Hematopoietic multipotent progenitor cell treated with erythropoietin and hydrocortisone succinate and interleukin-3 and kit ligand, for 8 days (in vitro differentiated cells): Measurements from ENCODE around the gene LAG3.

Source experiments
- DNase-seq: peaks from one replicate; pipeline ENCODE4 v3.0.0-alpha.2; 2015

LAG3 gene

DNA sequence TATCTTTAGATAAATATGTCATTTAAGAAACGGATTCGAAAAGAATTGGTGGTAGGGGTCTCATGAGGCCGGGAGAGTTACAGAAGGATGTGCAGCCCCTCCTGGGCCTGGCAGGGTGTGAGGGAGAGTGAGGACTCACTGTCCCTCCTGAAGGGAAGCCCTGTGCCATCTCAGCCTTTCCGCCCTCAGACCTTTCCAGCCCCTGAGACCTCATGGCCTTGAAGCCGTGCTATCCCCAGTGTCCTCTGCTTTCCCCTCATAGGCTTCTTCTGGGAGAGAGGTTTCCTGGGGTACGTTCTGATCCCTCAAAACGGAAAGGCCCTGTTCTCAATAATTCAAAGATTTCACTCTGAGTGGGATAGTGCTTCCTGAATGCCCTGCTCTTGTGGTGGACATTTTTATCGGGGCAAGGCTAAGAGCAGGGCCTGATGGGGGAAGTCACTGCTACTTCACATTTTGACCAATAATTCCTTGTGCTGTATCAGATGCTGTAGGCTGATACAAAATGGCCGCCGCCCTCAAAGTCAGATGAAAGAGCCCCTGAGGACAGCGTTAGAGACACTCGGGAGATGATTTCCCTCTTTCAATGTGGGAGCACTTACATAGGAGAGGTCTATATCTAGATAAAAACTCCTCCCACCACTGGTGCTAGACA lies 18.3 kb downstream of the LAG3 start:
- DNase-seq = no peak

DNA sequence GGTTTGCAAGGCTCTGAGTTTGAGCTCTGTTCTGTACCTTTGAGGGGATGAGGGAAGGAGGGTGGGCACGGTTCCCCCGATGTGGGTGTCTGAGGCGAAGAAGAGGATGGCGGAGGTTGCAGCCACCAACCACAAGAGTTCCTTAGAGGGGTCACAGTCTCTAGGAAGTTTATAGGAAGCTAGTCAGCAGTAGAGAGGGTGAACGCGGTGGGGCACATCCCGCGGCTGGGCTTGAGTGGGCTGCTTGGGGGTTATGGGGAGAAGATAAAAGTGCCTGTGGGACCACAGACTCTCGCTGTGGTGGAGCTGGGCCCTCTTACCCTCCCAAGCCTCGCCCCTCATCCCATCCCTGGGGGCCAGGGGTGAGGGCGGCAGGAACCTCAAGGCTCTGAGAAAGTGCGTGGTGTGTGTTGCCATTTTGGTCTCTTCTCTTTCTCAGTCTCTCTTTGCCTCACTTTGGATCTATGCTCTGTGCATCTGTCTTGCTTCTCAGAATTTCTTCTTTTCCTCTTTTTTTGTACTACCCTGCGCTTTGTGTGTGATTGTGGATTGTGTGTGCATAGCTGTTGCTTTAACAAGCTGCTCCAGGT lies 19.7 kb downstream of the LAG3 start:
- DNase-seq = no peak

DNA sequence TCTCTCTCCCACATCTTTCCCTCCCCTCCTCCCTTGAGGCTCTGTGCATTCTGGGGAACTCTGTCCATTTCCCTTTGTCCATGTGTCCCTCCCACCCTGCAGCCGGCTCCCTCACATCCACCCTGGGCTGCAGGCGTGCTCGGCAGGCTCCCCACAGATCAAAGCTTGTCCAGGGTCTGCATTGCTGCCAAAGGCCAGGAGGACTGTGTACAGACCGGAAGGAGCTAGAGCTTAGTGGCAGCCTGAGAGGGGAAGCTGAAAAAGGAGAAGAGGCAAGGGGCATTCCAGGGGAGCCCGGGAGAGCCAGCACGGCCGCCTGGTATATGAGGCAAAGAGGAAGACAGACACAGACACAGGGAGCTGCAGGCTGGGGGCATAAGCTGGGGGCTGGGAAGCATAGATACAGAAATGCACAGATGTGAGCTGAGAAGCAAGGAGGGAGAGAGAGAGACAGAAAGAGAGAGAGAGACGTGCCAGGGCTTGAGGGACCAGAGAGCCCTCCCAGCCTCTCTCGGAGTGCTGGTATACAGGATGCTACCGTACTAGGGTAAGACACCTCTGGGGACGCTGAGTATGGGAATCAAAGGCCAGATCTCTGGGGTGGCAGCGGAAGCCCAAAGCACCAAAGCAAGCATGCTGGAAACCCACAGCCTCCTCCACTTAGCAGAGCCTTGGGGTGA lies 20.3 kb downstream of the LAG3 start:
- DNase-seq = no peak

DNA sequence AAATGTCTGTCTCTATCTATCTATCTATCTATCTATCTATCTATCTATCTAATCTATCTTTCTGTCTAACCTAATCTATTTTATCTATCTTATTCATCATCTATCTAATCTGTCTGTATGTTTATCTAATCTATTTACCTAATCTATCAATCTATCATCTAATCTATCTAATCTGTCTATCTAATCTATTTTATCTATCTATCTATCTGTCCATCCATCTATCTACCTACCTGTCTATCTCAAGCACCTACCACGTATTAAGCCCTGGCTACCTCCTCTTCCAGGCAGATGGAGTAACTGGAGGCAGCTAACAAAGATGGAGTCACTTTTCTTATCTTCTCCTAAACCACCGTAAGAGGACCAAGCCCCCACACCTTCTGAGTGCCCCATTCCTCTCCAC lies 22.8 kb downstream of the LAG3 start:
- DNase-seq = no peak

DNA sequence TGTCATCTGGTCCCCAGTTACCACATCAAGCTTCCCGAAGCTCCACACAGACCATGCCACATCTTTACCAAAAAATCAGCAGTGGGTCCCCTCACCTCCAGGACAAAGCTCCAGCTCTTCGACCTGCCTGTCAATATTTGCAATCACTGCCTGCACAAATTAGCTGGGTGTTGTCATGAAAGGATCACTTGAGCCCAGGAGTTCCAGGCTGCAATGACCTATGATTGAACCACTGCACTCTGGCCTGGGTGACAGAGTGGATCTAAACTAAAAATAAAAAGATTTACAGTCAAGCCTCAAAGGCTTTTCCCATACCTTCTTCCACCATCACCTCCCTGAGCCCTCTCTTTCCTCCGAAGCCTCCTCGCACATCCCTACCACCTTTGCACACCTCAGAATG lies 24.3 kb downstream of the LAG3 start:
- no peak for DNase-seq

DNA sequence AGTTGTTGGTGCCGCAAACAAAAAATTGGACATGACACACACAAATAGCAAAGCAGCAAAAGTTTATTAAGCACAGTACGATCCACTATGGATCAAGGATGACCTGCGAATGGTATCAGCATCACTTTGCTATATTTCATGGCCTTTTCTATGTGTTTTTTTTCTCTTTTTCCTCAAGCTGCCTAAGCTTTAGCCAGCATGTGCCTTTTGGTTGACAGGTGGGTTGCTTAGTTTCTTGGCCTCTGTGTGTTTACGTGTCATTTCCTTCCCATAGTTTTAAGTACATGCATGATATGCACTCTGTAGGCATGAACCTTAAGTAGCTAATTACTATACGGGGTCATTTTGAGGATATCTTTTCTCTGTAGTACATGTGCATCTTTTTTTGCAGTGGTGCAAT lies 26.8 kb downstream of the LAG3 start:
- DNase-seq = no peak

DNA sequence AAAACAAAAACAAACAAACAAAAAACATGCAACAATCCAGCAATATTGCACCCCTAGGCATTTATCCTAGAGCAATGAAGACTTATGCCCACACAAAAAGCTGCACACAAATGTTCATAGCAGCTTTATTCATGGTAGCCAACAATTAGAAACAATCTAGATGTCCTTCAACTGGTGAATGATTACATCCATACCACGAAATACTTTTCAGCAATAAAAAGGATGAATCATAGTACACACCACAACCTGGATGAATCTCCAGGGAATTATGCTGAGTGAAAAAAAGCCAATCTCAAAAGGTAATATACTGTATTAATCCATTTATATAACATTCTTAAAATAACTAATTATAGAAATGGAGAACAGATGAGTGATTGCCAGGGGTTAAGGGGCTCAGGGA lies 34.9 kb downstream of the LAG3 start:
- no peak for DNase-seq

DNA sequence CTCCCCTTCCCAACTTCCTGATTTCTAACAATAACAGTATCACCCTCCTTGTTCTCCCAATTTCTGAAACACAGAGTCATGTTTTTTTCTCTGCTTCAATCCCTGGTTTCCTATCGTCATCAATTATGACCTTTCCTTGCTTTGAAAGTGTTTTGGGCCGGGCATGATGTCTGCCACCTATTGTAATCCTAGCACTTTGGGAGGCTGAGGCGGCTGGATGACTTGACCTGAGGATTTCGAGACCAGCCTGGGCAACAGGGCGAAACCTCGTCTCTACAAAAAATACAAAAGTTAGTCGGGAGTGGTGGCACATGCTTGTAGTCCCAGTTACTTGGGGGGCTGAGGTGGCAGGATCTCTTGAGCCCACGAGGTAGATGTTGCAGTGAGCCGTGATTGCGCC lies 36.7 kb downstream of the LAG3 start:
- DNase-seq = no peak

DNA sequence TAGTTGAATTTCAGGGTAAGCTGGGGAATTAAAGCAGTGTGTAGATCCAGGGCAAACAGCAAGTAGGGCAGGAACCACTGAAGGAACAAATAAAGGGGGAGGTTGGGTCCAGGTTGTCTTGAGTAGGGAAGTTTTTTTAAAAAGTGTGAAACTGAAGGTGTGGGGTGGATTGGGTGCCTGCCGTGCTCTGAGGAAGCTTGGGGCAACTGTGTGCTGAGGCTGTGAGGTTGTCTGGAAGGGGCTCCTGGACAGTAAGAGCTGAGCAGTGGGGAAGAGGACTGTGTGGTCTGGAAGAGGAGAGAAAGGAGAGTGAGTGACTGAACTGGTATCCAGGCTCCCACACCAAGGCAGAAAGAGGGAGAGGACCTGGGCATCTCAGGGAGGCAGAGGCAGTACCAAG lies 38.4 kb downstream of the LAG3 start:
- no peak for DNase-seq

DNA sequence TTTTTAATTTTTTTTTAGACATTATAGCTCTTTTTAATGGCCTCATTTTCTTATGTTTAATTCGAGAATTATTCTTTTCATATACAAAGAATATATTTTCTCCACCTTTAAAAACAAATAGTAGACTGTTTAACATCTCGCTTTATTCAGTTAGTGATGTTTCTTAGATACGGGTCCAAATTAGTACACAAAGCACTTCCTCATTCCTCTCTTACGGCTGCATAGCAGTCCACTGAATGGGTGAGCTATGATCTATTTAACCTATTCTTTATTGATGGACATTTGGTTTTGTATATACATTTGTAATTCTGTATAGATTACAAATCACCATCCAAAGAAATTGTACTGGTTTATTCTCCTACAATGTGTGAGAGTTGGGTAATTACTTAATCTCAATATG lies 41.0 kb downstream of the LAG3 start:
- DNase-seq = no peak

DNA sequence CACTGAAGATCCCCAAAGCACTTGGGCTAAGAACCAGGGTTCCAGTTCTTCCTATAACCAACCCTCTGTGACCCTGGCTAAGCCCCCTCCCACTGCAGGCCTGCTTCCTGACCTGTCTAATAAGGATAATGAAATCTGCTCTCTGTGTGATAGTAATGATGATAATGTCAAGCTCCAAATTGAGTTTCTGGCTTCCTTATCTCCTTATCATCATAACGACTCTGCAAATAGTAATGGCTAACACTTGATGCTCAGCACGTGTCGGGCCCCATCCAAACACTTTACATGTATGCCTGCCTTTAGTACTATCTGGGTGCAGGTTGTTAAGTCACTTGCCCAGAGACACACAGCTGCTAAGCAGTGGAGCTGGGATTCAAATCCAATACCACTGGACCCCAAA lies 44.3 kb downstream of the LAG3 start:
- DNase-seq = no peak

DNA sequence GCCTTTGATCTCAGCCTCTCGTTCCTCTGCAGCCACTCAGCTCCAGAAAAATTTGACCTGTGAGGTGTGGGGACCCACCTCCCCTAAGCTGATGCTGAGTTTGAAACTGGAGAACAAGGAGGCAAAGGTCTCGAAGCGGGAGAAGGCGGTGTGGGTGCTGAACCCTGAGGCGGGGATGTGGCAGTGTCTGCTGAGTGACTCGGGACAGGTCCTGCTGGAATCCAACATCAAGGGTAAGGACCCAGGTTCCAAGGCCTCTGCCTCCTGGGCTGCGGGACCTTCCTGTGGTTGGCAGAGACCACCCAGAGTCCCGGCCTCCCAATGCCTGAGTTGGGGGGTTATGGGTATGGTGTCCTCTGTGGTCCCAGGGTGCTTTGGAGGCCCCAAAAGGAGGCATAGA lies 44.8 kb downstream of the LAG3 start:
- no peak for DNase-seq

DNA sequence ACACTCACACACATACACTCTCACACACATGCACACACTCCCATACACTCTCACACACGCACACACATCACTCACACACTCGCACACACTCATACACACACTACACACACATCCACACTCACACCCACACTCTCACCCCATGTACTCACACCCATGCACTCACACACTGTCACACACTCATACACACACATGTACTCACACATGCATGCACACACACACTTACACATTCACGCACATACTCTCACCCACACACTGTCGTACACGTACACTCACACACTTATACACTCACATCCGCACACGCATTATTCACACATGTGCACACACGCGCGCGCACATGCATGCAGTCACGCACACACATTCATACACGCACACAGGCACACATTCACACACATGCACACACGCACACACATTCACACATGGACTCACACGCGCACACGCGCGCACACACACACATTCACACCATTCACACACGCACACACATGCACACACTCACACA lies 45.4 kb downstream of the LAG3 start:
- DNase-seq = no peak

DNA sequence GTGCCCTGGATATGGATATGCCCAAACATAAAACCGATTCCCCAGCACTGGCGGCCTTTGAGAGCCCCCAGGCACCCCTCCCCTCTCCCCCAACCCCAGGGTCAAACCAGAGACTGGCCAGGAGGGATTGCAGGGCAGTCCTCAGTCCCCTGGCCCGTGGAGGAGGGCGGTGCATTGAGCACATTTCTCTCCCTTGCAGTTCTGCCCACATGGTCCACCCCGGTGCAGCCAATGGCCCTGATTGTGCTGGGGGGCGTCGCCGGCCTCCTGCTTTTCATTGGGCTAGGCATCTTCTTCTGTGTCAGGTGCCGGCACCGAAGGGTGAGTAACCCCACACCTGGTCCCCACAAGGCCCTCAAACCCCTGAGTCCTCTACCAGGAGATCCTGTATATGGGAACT lies 45.9 kb downstream of the LAG3 start:
- no peak for DNase-seq

DNA sequence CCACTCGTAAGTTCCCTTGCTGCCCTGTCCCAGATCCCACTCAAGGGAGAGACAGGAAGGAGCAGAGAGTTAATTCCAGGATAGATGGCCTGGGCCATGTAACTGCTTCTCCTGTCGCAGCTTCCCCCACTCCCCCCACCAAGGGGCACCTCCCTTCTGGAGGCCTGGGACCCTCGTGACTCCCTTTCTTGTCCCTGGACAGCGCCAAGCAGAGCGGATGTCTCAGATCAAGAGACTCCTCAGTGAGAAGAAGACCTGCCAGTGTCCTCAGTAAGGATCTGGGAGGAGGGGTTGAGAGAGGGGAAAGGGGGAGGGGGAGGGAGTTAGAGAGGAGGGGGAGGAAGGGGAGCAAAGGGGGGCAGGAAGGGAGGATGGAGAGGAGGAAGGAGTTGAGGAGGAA lies 46.3 kb downstream of the LAG3 start:
- DNase-seq = no peak

DNA sequence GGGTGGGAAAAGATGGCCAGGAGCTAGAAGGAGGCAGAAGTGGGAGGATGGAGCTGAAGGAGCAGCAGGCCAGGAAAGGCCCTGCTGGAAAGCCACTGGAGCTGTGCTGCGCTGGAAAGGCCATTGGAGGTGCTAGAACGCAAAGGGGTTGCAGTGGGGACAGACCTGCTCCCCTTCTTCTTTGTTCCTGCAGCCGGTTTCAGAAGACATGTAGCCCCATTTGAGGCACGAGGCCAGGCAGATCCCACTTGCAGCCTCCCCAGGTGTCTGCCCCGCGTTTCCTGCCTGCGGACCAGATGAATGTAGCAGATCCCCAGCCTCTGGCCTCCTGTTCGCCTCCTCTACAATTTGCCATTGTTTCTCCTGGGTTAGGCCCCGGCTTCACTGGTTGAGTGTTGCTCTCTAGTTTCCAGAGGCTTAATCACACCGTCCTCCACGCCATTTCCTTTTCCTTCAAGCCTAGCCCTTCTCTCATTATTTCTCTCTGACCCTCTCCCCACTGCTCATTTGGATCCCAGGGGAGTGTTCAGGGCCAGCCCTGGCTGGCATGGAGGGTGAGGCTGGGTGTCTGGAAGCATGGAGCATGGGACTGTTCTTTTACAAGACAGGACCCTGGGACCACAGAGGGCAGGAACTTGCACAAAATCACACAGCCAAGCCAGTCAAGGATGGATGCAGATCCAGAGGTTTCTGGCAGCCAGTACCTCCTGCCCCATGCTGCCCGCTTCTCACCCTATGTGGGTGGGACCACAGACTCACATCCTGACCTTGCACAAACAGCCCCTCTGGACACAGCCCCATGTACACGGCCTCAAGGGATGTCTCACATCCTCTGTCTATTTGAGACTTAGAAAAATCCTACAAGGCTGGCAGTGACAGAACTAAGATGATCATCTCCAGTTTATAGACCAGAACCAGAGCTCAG lies 47.0 kb downstream of the LAG3 start:
- no peak for DNase-seq

DNA sequence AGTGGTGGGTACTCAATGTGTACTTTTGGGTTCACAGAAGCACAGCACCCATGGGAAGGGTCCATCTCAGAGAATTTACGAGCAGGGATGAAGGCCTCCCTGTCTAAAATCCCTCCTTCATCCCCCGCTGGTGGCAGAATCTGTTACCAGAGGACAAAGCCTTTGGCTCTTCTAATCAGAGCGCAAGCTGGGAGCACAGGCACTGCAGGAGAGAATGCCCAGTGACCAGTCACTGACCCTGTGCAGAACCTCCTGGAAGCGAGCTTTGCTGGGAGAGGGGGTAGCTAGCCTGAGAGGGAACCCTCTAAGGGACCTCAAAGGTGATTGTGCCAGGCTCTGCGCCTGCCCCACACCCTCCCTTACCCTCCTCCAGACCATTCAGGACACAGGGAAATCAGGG lies 47.8 kb downstream of the LAG3 start:
- DNase-seq = no peak

DNA sequence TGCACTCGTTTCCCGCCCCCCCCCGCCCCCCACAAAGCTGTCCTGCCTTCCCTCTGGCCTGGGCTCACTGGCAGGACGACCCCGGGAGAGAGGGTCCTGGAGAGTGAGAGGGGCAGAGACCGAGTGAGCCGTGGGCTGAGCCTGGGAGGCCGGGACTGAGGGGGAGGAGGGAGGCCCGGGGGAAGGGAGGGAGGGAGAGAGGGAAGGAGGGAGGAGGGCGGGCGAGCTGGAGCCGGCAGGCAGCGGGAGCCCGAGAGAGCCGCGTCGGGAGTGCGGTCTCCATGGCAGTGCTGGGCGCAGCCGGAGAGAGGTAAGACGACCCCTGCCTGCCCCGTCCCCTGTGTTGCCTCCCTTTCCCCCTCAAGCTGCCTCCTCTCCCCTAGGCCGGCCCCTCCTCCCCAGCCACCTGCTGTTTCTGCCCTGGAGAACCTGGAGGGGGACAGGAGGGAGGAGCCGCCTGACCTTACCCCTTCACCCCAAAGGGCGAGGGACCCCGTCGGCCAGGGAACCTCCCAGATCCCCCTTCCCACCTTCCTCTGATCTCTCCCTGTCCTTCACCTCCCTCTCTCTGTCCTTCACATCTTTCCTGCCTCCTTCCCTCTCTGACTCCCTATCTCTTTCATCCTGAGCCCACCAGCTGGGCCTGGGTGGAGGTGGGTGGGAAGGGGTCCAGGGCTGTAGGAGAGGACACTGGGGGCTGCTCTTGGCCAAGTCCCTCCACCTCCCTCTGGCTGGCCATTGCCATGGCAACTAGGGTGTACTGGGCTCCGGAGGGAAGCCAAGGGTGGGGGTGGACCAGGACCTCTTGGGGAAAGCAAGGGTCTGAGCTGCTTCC lies 49.5 kb downstream of the LAG3 start, which contains the start of gene GPR162:
TSS of gene GPR162 (plus strand) at position 231 of the 835 bp plus-strand sequence. CDS start 2,078 bp downstream, outside the sequence.
- no peak for DNase-seq

DNA sequence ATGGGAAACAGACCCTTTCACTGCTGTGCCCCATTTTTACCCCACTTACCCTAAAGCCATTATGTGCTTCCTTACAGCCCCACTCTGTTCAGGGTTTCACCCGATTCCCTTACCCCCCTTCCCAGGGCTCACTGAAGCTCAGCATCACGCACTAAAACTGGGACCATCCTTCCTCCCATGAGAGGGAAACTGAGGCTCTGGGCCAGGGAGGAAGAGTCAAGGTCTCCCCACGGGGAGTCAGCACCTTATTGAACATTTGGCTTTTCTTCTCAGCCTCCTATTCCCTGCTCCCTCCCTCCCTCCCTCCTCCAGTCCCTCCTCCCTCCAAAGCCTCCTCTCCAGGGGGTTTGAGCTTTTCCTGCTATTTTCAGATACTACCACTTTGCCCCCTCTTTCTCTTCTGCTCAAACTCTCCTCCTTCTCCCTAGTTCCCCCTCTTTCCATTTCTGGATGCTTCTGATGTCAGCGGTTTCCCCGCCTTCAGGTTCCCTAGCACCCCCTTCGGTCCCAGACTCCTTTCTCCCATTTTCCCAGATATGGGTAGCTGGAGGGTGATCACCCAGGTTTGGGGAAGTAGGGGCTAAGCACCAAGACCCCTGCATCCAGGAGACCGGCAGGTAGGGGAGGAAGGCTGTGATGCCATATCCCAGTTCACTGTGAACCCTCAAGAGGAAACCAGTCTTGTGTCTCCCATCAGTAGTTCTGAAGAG lies 50.3 kb downstream of the LAG3 start:
- DNase-seq = no peak

DNA sequence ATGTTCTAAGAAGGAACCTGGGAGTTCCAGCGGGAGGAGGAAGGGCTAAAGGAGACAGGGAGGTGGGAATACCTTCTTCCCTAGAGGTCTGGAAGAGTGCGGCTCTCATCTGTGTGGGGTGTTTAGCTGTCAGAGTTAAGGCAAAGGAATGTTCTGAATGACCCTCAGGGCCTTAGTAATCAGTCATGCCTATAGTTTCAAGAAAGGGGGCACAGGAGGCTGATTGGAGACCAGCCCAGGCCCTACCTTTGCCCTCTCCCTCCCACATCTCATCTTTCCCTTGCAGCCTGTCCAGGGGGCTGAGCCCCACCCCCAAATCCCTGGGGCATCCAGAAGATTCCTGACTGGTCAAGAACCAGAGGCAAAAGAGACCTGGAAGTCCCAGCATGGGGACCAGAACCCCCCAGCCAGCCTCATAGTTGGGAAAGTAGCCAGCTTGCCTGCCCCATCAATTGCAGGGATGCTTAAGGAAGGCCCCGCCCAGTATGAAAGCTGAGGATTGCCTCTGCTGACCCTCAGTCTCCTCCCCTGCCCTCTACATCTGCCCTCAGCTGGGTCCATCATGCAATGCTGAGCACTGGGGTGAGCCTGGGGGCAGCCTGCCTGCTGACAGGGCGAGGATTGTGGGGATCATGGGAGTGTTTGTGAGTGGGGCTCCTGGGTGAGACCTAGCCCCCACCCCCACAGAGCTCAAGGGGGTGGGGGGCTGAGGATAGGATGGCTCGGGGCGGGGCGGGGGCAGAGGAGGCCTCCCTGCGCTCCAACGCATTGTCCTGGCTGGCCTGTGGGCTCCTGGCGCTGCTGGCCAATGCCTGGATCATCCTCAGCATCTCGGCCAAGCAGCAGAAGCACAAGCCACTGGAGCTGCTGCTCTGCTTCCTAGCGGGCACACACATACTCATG lies 51.1 kb downstream of the LAG3 start:
- DNase-seq = no peak
